HG03521 (cell line): ENCODE data around the gene TNFRSF18.
"Not testable (repeated sequence)": the region's sequence is repeated elsewhere in the genome, so short reads cannot be mapped to it uniquely, and the experiment has no call there.

Experiments used
- ATAC-seq: cut with Tn5 transposase; IDR thresholded peaks from one replicate; pipeline ENCODE4 v1.9.1; 2021; ENCODE audit warnings: mild to moderate bottlenecking, moderate library complexity; ENCODE audit not compliant: unreplicated experiment

The TNFRSF18 gene

GRCh38 chr1:1179983-1180861 lies 26.2 kb downstream of the TNFRSF18 start:
- no peak for ATAC-seq

- ATAC-seq, result no peak
Measured at GRCh38 chr1:1179346-1179982, 26.9 kb downstream of the TNFRSF18 start.

GRCh38 chr1:1178794-1179331 lies 27.5 kb downstream of the TNFRSF18 start:
- no peak for ATAC-seq

GRCh38 chr1:1177452-1178206 lies 28.8 kb downstream of the TNFRSF18 start:
- ATAC-seq, result no peak

GRCh38 chr1:1176931-1177330 lies 29.5 kb downstream of the TNFRSF18 start:
- no peak for ATAC-seq

- ATAC-seq, result not testable (repeated sequence)
Measured at GRCh38 chr1:1176063-1176761, 30.2 kb downstream of the TNFRSF18 start.

GRCh38 chr1:1175221-1176062 lies 30.9 kb downstream of the TNFRSF18 start:
- ATAC-seq, result no peak

- ATAC-seq, result no peak
Measured at GRCh38 chr1:1173793-1174415, 32.5 kb downstream of the TNFRSF18 start, which contains the start of gene TTLL10. Gene TTLL10, plus strand, starts transcription at chr1:1173880. Its CDS starts 5,336 bp downstream, at chr1:1179216.

GRCh38 chr1:1173061-1173792 lies 33.2 kb downstream of the TNFRSF18 start:
- ATAC-seq, result no peak

- ATAC-seq, result no peak
Measured at GRCh38 chr1:1171546-1172340, 34.6 kb downstream of the TNFRSF18 start.

GRCh38 chr1:1171161-1171545 lies 35.2 kb downstream of the TNFRSF18 start:
- ATAC-seq, result no peak

GRCh38 chr1:1170215-1171091 lies 35.9 kb downstream of the TNFRSF18 start:
- ATAC-seq, result no peak

GRCh38 chr1:1169429-1170214 lies 36.8 kb downstream of the TNFRSF18 start:
- ATAC-seq, result no peak

GRCh38 chr1:1168451-1169411 lies 37.7 kb downstream of the TNFRSF18 start:
- no peak for ATAC-seq
